HG03066 (cell line): ENCODE data around the gene F2RL3.

Experiments
- ATAC-seq: cut with Tn5 transposase; IDR thresholded peaks from one replicate; pipeline ENCODE4 v1.9.1; 2021; ENCODE audit warnings: low read depth; ENCODE audit not compliant: unreplicated experiment

The F2RL3 gene

GRCh38 chr19:16892868-16893685 is 4.3 kb downstream of the F2RL3 start:
- ATAC-seq, result no peak

DNA sequence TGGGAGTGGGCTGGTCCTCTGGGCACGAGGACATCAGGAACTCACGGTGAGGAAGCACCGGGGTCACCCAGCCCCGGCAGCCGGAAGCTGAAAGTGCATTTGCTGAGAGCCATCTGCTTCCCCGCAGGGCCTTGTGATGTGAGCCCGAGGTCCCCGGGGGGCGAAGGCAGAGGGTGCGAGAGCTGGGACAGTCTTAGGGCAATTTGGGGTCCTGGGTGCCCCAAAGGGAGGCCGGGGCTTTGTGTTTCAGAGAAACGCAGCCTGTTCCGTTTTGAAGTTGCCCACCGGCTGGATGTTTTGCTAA is 4.8 kb downstream of the F2RL3 start:
- no peak for ATAC-seq

GRCh38 chr19:16894080-16894479 is 5.3 kb downstream of the F2RL3 start:
- no peak for ATAC-seq

GRCh38 chr19:16895467-16896145 is 6.8 kb downstream of the F2RL3 start:
- ATAC-seq, result no peak

GRCh38 chr19:16896146-16897028 is 7.6 kb downstream of the F2RL3 start:
- peak; percentile 37 for ATAC-seq

DNA sequence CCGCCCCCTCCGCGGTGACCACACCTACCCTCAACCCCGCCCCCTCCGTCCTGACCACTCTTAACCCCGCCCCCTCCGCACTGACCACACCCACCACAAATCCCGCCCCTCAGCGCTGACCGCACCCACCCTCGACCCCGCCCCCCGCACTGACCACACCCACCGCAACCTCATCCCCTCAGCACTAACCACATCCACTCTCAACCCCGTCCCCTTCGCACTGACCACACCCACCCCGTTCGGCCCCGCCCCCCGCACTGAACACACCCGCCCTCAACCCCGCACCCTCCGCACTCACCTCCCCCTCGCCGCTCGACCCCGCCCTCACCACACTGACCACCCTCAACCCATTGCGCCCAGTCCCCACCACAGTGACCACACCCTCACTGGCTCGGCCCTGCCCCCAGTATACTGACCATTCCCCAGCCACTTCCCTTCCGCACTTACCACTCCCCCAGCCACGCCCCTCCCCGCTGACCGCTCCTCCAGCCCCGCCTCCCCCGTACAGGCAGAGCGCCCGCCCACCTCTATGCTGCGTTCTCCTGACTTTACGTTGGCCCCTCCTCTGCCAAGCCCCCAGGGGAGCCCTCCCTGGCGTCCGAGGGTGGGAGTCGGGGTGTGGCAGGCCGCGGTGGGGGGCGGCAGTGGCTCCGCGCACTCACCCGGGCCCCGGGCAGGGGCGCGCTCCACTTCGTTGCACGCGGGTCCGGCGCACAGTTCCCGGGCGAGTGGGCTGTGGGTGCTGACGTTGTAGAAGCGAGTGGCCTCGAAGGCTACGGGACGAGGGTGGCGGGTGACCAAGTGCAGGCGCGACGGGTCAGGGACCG is 8.4 kb downstream of the F2RL3 start:
- ATAC-seq, result peak; percentile 45

DNA sequence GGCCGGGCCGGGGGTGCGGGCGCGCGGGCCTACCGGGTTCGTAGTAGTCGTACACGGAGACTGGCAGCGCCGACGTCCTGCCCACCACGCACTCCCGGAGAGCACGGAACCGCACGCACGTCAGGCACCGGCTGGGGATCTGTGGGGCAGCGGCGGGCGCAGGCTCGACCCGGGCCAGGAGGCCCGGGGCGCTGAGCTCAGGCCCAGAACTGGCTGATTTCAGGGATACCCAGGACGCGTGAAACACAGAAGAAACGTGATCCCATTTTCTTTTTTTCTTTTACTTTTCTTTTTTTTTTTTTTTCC is 9.0 kb downstream of the F2RL3 start:
- no peak for ATAC-seq

GRCh38 chr19:16898361-16899015 is 9.7 kb downstream of the F2RL3 start:
- ATAC-seq, result no peak

DNA sequence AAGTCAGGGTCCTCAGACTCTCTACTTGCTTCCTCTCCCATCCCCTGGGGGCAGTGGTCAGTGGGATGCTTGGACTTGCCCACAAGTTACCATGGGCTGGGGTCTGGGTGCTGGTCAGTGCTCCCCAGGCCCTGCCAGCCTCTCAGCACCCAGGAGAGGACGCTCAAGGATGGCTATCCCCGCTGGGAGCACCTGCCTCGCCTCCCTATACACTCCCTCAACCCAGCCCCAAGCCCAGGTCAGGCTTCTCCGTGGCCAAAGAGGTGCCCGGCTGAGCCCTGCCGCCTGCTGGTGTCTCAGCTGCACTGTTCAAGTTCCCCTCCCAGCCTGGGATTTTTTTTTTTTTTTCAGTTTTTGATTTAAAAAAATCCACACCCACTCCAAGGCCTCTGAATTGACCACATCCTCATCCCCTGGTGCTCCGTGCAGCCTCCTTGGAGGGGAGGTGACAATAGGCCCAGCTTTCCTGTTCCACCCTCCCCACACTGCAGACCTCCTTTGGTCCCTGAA is 10.8 kb downstream of the F2RL3 start:
- no peak for ATAC-seq

DNA sequence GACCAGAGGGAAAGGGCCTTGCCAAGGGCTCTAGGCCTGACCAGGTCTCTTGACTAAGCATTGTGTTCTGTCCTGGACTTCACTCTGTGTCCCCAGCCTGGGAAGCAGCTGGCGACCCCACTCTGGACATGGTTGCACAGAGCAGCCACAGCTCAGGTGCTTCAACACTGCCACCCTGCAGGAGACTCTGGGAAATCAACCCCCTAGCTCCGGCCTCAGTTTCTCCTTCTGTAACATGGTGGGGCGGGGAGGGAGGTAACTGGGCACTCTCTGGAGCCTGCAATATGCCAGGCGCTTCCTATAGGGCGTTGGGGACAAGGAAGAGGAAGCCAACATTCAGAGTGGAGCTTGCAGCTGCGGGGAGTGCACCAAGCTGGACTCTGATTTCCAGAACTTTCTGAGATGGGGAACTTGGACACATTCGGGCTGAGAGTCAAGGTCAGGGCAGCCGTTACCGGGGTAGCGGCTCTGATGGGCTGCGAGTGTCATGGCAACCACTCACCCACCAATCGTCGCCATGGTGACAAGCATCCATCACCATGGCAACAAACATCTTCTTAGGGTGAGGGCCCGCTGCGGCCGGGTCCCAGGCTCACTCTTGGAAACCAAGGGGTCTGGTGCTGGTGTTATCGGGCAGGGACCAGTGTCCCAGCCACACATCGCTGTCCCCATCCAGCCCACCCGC is 12.8 kb downstream of the F2RL3 start:
- no peak for ATAC-seq

GRCh38 chr19:16902545-16902944 is 13.7 kb downstream of the F2RL3 start:
- no peak for ATAC-seq

- ATAC-seq, result no peak
These were observed 14.5 kb downstream of the F2RL3 start for GRCh38 chr19:16903347-16903746.

GRCh38 chr19:16904599-16904998 is 15.8 kb downstream of the F2RL3 start:
- no peak for ATAC-seq

- no peak for ATAC-seq
These were observed 20.0 kb downstream of the F2RL3 start for GRCh38 chr19:16908759-16909158.

- no peak for ATAC-seq
These were observed 22.2 kb downstream of the F2RL3 start for GRCh38 chr19:16911046-16911445.

DNA sequence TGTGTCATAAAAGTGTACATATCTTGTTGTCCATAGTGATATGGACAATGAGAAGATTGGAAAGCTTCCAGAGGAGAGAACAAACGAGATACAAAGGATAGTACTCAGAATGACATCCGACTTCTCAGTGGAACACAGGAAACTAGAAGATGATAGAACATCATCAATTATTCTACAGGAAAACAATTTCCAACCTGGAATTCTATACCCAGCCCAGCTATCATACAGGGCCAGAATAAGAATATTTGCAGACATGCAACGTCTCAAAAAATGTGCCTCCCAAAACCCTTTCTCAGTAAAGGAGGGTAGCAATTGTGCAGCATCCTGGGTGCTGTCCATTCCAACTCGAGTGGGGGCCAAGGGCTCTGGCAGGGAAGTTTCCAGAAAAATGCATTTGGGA is 24.0 kb downstream of the F2RL3 start:
- no peak for ATAC-seq

- ATAC-seq, result no peak
These were observed 25.6 kb downstream of the F2RL3 start for GRCh38 chr19:16914421-16914820.

GRCh38 chr19:16915135-16915534 is 26.3 kb downstream of the F2RL3 start:
- no peak for ATAC-seq

DNA sequence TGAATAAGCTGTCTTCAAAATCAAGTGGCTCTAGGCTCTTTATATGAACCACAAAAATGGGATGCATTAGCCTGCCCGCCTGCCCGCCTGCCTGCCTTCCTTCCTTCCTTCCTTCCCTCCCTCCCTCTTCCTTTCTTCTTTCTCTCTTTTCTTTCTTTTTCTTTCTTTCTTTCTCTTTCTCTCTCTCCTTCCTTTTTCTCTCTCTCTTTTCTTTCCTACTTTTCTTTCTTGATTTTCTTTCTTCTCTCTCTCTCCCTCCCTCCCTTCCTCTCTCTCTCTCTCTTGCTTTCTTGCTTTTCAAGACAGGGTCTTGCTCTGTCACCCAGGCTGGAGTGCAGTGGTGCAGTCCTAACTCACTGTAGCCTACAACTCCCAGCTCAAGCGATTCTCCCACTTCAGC is 26.9 kb downstream of the F2RL3 start:
- ATAC-seq, result no peak
